Superior temporal gyrus (tissue), 1 donor: ENCODE data around the gene SREBF2.

Experiments
- DNase-seq: peaks from one replicate; pipeline ENCODE4 v3.0.0-alpha.2; 2016; ENCODE audit errors: extremely low spot score

The SREBF2 gene

GRCh38 chr22:41920271-41920976, 87.5 kb downstream of the SREBF2 start:
- DNase-seq, result no peak

GRCh38 chr22:41922328-41922727, 89.4 kb downstream of the SREBF2 start:
- no peak for DNase-seq

GRCh38 chr22:41922940-41923594, 90.2 kb downstream of the SREBF2 start:
- no peak for DNase-seq

- no peak for DNase-seq
These were observed 90.8 kb downstream of the SREBF2 start for GRCh38 chr22:41923595-41924276.

GRCh38 chr22:41925783-41926460, 93.0 kb downstream of the SREBF2 start:
- no peak for DNase-seq

GRCh38 chr22:41927813-41928212, 94.9 kb downstream of the SREBF2 start:
- DNase-seq, result no peak

GRCh38 chr22:41928593-41929417, 95.9 kb downstream of the SREBF2 start:
- DNase-seq, result no peak

- DNase-seq, result no peak
These were observed 96.5 kb downstream of the SREBF2 start for GRCh38 chr22:41929418-41929810.

GRCh38 chr22:41931701-41932269, 98.9 kb downstream of the SREBF2 start:
- DNase-seq, result no peak

- DNase-seq, result no peak
These were observed 99.4 kb downstream of the SREBF2 start for GRCh38 chr22:41932353-41932752.

GRCh38 chr22:41933411-41934177, 100.7 kb downstream of the SREBF2 start:
- no peak for DNase-seq

GRCh38 chr22:41934284-41935014, 101.5 kb downstream of the SREBF2 start:
- no peak for DNase-seq

- DNase-seq, result no peak
These were observed 102.1 kb downstream of the SREBF2 start for GRCh38 chr22:41935015-41935351.

GRCh38 chr22:41935509-41935908, 102.6 kb downstream of the SREBF2 start:
- no peak for DNase-seq

GRCh38 chr22:41936894-41937169, 103.9 kb downstream of the SREBF2 start:
- DNase-seq, result no peak

- peak; percentile 21 for DNase-seq
These were observed 107.3 kb downstream of the SREBF2 start for GRCh38 chr22:41939981-41940831.

GRCh38 chr22:41940832-41941765, 108.2 kb downstream of the SREBF2 start:
- peak; percentile 93 for DNase-seq

GRCh38 chr22:41943661-41944209, 110.8 kb downstream of the SREBF2 start:
- no peak for DNase-seq
